H1 (cell line): ENCODE results near the gene CLEC4F.

ENCODE experiments used
- BCL11A ChIP-seq, 2 experiments: IDR thresholded peaks; one replicate each; pipeline ENCODE4 v1.6.1; 2011; ENCODE audit warnings: low read depth in 2 of 2, low read length in 2 of 2, mild to moderate bottlenecking in 2 of 2
- CEBPB ChIP-seq: IDR thresholded peaks from 2 replicates; pipeline ENCODE4 v1.6.1; 2012; ENCODE audit warnings: low read depth, low read length
- FOSL1 ChIP-seq: IDR thresholded peaks from 2 replicates; pipeline ENCODE4 v1.6.1; 2011; ENCODE audit warnings: mild to moderate bottlenecking, low read depth, low read length, moderate library complexity; ENCODE audit not compliant: insufficient read depth
- JUND ChIP-seq: IDR thresholded peaks from 2 replicates; pipeline ENCODE4 v1.6.1; 2011; ENCODE audit warnings: mild to moderate bottlenecking, improper control_type of control experiment, low read length
- POLR2A ChIP-seq, 2 experiments: IDR thresholded peaks; 1 replicate in 1 of 2; 2 replicates in 1 of 2; pipeline ENCODE4 v1.6.1; 2011; ENCODE audit warnings: low read depth in 2 of 2, low read length in 2 of 2, mild to moderate bottlenecking in 2 of 2; ENCODE audit errors: control extremely low read depth in 1 of 2
- POLR2AphosphoS5 ChIP-seq: IDR thresholded peaks from 2 replicates; pipeline ENCODE4 v1.6.1; 2011; ENCODE audit warnings: low read depth, low read length
- RNF2 ChIP-seq: fragments of 200-900, 300-1000 bp; sonication (generic); IDR thresholded peaks from 2 replicates; pipeline ENCODE4 v1.7.1; 2016; ENCODE audit warnings: borderline replicate concordance, low read depth, mild to moderate bottlenecking, antibody characterized with exemption, low read length; ENCODE audit not compliant: poor library complexity, severe bottlenecking; ENCODE audit errors: missing control alignments
- SIRT6 ChIP-seq: IDR thresholded peaks from one replicate; pipeline ENCODE4 v1.7.1; 2012; ENCODE audit warnings: low read length, inconsistent platforms
- SP1 ChIP-seq: IDR thresholded peaks from 2 replicates; pipeline ENCODE4 v1.6.1; 2011; ENCODE audit warnings: low read depth, low read length
- TF ChIP-seq, protein P1 (sequence below), 3 experiments: IDR thresholded peaks; 1 replicate in 2 of 3; 2 replicates in 1 of 3; pipeline versions ENCODE4 v1.5.1 to v1.6.1; 2011; ENCODE audit warnings: low read length in 3 of 3, mild to moderate bottlenecking in 3 of 3, inconsistent platforms in 2 of 3, low read depth in 1 of 3, moderate library complexity in 1 of 3; ENCODE audit not compliant: insufficient read depth in 1 of 3; ENCODE audit errors: control extremely low read depth in 1 of 3
- TF ChIP-seq, protein P2 (sequence below): IDR thresholded peaks from 2 replicates; pipeline ENCODE4 v1.6.1; 2012; ENCODE audit warnings: low read length, inconsistent platforms
- TF ChIP-seq, protein P3 (sequence below): IDR thresholded peaks from 2 replicates; pipeline ENCODE4 v1.6.1; 2011; ENCODE audit warnings: low read length, improper control_type of control experiment
- TF ChIP-seq, protein P4 (sequence below): IDR thresholded peaks from 2 replicates; pipeline ENCODE4 v1.6.1; 2012; ENCODE audit warnings: inconsistent platforms

DNA sequence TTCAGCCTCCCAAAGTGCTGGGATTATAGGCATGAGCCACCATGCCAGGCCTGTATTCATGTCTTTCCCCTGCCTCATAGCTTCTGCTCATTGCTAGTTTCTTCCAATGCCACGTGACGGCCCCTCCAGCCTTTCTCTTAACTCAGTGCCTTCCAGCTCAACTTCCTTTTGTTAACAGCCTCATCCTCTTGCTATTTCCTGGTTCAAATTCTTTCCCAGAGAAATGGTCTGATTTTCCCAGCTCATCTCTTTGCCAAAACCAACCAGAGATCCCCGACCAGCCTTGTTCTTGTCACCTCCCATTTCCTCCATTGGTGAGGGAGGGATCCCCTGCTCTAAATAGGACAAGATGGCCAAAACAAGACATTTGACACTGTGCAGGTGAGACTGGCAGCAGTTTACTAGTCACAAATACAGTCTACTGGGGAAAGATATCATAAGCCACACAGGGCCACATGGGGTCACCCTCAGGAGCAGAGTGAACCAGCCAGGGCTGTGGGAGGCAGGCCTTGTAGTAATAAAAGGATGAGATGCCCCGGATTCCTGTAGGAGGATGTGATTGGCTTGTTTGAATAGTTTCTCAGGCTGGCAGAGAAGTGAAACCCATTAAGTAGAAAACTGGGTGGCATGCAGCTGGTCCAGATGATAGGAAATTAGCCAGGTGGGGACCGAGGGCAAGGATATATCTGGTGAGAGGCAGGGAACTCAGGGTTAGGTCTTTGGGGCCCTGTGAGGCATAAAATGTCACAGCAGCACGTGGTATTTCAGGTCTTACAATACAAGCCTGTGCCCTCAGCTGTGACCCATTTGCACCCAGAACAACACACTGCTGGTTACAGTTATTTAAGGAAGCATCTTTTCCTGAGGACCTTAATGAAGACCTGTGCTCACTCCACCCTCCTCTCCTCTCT lies 8.8 kb upstream of the CLEC4F start:
- TF ChIP-seq POLR2A (IDR thresholded peaks at IDR 0.05; ENCODE audit: control extremely low read depth in 1 of 2, low read depth in 2 of 2, low read length in 2 of 2) = no peak
- TF ChIP-seq, protein P1, sequence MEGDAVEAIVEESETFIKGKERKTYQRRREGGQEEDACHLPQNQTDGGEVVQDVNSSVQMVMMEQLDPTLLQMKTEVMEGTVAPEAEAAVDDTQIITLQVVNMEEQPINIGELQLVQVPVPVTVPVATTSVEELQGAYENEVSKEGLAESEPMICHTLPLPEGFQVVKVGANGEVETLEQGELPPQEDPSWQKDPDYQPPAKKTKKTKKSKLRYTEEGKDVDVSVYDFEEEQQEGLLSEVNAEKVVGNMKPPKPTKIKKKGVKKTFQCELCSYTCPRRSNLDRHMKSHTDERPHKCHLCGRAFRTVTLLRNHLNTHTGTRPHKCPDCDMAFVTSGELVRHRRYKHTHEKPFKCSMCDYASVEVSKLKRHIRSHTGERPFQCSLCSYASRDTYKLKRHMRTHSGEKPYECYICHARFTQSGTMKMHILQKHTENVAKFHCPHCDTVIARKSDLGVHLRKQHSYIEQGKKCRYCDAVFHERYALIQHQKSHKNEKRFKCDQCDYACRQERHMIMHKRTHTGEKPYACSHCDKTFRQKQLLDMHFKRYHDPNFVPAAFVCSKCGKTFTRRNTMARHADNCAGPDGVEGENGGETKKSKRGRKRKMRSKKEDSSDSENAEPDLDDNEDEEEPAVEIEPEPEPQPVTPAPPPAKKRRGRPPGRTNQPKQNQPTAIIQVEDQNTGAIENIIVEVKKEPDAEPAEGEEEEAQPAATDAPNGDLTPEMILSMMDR (IDR thresholded peaks at IDR 0.05; ENCODE audit: control extremely low read depth in 1 of 3, insufficient read depth in 1 of 3, low read depth in 1 of 3, low read length in 3 of 3) = no peak
- no peak for TF ChIP-seq JUND
- no peak for TF ChIP-seq SIRT6
- no peak for TF ChIP-seq SP1
- TF ChIP-seq, protein P2, sequence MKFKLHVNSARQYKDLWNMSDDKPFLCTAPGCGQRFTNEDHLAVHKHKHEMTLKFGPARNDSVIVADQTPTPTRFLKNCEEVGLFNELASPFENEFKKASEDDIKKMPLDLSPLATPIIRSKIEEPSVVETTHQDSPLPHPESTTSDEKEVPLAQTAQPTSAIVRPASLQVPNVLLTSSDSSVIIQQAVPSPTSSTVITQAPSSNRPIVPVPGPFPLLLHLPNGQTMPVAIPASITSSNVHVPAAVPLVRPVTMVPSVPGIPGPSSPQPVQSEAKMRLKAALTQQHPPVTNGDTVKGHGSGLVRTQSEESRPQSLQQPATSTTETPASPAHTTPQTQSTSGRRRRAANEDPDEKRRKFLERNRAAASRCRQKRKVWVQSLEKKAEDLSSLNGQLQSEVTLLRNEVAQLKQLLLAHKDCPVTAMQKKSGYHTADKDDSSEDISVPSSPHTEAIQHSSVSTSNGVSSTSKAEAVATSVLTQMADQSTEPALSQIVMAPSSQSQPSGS = no peak
- TF ChIP-seq RNF2 = no peak
- TF ChIP-seq, protein P3, sequence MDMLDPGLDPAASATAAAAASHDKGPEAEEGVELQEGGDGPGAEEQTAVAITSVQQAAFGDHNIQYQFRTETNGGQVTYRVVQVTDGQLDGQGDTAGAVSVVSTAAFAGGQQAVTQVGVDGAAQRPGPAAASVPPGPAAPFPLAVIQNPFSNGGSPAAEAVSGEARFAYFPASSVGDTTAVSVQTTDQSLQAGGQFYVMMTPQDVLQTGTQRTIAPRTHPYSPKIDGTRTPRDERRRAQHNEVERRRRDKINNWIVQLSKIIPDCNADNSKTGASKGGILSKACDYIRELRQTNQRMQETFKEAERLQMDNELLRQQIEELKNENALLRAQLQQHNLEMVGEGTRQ = no peak
- TF ChIP-seq FOSL1 = no peak
- no peak for TF ChIP-seq POLR2AphosphoS5
- TF ChIP-seq, protein P4, sequence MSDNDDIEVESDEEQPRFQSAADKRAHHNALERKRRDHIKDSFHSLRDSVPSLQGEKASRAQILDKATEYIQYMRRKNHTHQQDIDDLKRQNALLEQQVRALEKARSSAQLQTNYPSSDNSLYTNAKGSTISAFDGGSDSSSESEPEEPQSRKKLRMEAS = no peak
- no peak for TF ChIP-seq BCL11A (IDR thresholded peaks at IDR 0.05; ENCODE audit: low read depth in 2 of 2, low read length in 2 of 2)
- no peak for TF ChIP-seq CEBPB
